Measurements from ENCODE around the gene MUC5AC.
"Not testable (repeated sequence)": the region's sequence is repeated elsewhere in the genome, so short reads cannot be mapped to it uniquely, and the experiment has no call there.

Gene MUC5AC

DNA sequence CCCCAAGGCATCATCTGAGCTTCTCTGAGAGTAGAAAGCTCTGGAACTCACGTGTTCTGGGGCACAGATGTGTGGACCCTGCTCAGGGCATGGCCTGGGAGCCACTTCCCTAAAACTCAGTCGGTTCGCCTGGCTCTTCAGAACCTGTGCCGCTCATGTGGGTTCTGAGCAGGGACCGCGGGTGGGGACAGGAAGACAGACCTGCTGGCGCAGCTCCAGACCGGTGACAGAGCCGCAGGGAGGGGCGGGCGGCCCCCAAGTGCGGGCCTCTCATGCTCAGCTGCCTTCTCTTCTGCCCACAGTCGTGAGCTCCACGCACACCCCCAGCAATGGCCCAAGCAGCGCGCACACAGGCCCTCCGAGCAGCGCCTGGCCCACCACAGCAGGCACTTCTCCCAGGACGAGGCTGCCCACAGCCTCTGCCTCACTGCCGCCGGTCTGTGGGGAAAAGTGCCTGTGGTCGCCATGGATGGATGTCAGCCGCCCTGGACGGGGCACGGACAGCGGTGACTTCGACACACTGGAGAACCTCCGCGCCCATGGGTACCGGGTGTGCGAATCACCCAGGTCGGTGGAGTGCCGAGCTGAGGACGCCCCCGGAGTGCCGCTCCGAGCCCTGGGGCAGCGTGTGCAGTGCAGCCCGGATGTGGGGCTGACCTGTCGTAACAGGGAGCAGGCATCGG, 24.2 kb downstream of the MUC5AC start:
- TF ChIP-seq, protein P1, sequence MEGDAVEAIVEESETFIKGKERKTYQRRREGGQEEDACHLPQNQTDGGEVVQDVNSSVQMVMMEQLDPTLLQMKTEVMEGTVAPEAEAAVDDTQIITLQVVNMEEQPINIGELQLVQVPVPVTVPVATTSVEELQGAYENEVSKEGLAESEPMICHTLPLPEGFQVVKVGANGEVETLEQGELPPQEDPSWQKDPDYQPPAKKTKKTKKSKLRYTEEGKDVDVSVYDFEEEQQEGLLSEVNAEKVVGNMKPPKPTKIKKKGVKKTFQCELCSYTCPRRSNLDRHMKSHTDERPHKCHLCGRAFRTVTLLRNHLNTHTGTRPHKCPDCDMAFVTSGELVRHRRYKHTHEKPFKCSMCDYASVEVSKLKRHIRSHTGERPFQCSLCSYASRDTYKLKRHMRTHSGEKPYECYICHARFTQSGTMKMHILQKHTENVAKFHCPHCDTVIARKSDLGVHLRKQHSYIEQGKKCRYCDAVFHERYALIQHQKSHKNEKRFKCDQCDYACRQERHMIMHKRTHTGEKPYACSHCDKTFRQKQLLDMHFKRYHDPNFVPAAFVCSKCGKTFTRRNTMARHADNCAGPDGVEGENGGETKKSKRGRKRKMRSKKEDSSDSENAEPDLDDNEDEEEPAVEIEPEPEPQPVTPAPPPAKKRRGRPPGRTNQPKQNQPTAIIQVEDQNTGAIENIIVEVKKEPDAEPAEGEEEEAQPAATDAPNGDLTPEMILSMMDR (IDR thresholded peaks at IDR 0.05; ENCODE audit: insufficient read depth, low read length, missing control alignments), result no peak
- CTCF ChIA-PET, result no interaction called here
- no peak overlapping the region for H3K4me3 ChIP-seq (ENCODE audit: low read depth, low read length)
- POLR2A ChIA-PET, result interaction anchor here (0.5 kb wide), 1 partner anchor 23 kb away, joined by 3 read pairs; no protein-coding TSS in a partner anchor
- DNase-seq (ENCODE audit: low read depth, low spot score), result no peak

DNA sequence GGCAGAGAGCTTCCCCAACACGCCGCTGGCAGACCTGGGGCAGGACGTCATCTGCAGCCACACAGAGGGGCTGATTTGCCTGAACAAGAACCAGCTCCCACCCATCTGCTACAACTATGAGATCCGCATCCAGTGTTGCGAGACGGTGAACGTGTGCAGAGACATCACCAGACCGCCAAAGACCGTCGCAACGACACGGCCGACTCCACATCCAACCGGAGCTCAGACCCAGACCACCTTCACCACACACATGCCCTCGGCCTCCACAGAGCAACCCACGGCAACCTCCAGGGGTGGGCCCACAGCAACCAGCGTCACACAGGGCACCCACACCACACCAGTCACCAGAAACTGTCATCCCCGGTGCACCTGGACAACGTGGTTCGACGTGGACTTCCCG, 26.4 kb downstream of the MUC5AC start:
- CTCF ChIA-PET; DNase-seq (ENCODE audit: low read depth, low spot score); POLR2A ChIA-PET; H3K4me3 ChIP-seq (ENCODE audit: low read depth, low read length): not testable (repeated sequence)

DNA sequence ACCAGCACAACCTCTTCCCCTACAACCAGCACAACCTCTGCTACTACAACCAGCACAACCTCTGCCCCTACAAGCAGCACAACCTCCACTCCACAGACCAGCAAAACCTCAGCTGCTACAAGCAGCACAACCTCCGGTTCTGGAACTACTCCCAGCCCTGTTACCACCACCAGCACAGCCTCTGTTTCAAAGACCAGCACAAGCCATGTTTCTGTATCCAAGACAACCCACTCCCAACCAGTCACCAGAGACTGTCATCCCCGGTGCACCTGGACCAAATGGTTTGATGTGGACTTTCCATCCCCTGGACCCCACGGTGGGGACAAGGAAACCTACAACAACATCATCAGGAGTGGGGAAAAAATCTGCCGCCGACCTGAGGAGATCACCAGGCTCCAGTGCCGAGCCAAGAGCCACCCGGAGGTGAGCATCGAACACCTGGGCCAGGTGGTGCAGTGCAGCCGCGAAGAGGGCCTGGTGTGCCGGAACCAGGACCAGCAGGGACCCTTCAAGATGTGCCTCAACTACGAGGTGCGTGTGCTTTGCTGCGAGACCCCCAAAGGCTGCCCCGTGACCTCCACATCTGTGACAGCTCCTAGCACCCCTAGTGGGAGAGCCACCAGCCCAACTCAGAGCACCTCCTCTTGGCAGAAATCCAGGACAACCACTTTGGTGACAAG, 30.8 kb downstream of the MUC5AC start:
- POLR2A ChIA-PET; H3K4me3 ChIP-seq (ENCODE audit: low read depth, low read length); DNase-seq (ENCODE audit: low read depth, low spot score); CTCF ChIA-PET: not testable (repeated sequence)

DNA sequence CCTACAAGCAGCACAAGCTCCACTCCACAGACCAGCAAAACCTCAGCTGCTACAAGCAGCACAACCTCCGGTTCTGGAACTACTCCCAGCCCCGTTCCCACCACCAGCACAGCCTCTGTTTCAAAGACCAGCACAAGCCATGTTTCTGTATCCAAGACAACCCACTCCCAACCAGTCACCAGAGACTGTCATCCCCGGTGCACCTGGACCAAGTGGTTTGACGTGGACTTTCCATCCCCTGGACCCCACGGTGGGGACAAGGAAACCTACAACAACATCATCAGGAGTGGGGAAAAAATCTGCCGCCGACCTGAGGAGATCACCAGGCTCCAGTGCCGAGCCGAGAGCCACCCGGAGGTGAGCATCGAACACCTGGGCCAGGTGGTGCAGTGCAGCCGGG, 32.1 kb downstream of the MUC5AC start:
- CTCF ChIA-PET; H3K4me3 ChIP-seq (ENCODE audit: low read depth, low read length): not testable (repeated sequence)

DNA sequence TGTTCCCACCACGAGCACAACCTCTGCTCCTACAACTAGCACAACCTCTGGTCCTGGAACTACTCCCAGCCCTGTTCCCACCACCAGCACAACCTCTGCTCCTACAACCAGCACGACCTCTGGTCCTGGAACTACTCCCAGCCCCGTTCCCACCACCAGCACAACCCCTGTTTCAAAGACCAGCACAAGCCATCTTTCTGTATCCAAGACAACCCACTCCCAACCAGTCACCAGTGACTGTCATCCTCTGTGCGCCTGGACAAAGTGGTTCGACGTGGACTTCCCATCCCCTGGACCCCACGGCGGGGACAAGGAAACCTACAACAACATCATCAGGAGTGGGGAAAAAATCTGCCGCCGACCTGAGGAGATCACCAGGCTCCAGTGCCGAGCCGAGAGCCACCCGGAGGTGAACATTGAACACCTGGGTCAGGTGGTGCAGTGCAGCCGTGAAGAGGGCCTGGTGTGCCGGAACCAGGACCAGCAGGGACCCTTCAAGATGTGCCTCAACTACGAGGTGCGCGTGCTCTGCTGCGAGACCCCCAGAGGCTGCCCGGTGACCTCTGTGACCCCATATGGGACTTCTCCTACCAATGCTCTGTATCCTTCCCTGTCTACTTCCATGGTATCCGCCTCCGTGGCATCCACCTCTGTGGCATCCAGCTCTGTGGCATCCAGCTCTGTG, 34.2 kb downstream of the MUC5AC start:
- POLR2A ChIA-PET; H3K4me3 ChIP-seq (ENCODE audit: low read depth, low read length); DNase-seq (ENCODE audit: low read depth, low spot score): not testable (repeated sequence)
- CTCF ChIA-PET, result interaction anchor here (1.0 kb wide), 1 partner anchor 11 kb away, joined by 3 read pairs; no protein-coding TSS in a partner anchor

More for the DNA sequence above, 32.1 kb downstream of the MUC5AC start:
- POLR2A ChIA-PET; DNase-seq (ENCODE audit: low read depth, low spot score): not testable (repeated sequence)

DNA sequence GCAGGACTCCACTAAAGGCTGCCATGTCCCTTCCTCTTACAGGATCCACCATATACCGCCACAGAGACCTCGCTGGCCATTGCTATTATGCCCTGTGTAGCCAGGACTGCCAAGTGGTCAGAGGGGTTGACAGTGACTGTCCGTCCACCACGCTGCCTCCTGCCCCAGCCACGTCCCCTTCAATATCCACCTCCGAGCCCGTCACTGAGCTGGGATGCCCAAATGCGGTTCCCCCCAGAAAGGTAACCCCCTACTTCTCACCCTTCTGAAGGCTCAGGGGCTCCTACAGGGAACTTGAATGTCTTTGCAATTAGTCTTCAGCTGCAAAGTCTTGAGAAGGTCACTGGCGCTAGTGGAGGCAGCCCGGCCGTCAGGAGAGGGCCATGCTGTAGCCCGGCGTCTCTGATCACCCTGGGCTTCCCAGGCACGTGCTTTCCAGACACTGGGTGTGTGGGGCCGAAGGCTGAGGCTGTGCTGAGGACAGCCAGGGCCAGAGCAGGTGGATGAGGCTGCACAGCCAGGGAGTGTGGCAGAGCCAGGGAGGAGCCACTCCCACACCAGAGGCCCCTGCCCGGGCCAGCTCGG, 35.1 kb downstream of the MUC5AC start:
- DNase-seq (ENCODE audit: low read depth, low spot score), result no peak
- ChIA-PET POLR2A (no interaction called here), CTCF (interaction anchor here (1.0 kb wide), 1 partner anchor 10 kb away, joined by 3 read pairs; no protein-coding TSS in a partner anchor)
- TF ChIP-seq, protein P1 (IDR thresholded peaks at IDR 0.05; ENCODE audit: insufficient read depth, low read length, missing control alignments), result no peak
- no peak overlapping the region for H3K4me3 ChIP-seq (ENCODE audit: low read depth, low read length)

DNA sequence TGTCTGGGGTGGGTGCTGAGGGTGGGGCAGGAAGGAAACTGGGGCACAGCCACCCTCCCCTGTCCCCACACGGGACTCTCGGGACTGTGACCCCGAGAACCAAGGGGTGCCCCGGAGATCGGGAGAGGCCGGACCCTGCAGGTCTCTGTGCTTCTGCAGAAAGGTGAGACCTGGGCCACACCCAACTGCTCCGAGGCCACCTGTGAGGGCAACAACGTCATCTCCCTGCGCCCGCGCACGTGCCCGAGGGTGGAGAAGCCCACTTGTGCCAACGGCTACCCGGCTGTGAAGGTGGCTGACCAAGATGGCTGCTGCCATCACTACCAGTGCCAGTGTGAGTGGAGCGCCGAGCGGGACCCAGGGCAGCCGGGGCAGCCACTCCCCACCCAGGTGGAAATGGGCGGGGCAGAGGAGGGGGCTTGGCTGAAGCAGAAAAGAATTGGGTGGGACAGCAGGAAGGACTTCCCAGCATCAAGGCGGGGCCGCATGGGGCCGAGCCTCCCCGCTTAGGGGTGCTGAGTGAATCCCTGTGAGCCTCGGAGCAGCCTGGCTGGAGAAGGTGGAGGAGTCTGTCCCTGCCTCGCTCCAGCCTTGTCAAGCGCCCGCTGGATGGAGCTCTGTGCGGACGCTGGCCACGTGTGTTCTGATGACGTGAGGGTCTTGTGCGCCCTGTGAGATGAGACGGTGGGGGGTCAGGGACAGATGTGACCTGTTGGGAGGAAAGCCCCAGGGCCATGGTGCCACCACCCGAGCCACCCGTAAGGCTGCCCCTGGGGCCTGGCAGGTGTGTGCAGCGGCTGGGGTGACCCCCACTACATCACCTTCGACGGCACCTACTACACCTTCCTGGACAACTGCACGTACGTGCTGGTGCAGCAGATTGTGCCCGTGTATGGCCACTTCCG, 35.8 kb downstream of the MUC5AC start:
- no peak for DNase-seq (ENCODE audit: low read depth, low spot score)
- TF ChIP-seq, protein P1 (IDR thresholded peaks at IDR 0.05; ENCODE audit: insufficient read depth, low read length, missing control alignments), result no peak
- POLR2A ChIA-PET, result no interaction called here
- no peak overlapping the region for H3K4me3 ChIP-seq (ENCODE audit: low read depth, low read length)
- CTCF ChIA-PET, result interaction anchor here (1.0 kb wide), 1 partner anchor 9 kb away, joined by 3 read pairs; no protein-coding TSS in a partner anchor

Data from AG04449 (cell line).